Measurements from ENCODE around the gene ALG11. TPM values are rescaled to one million over a fixed set of nuclear protein-coding genes. Genes with fewer than 3 reads are reported as not detected.

Gene ALG11
- 32.8 and 44.6 TPM in 2 replicates for total RNA-seq (ENCODE audit: low replicate concordance)

- peak within 1 kb of the TSS; percentile 97 for H3K4me2 ChIP-seq
- peak within 1 kb of the TSS; percentile 86 for H3K9ac ChIP-seq
- peaks cover 18% of the 10 kb centered on the region for H3K4me1 ChIP-seq
- TF ChIP-seq CTCF (IDR thresholded peaks at IDR 0.05), result no peak
- TF ChIP-seq EZH2 (IDR thresholded peaks at IDR 0.05), result peak; percentile 48
- no peaks in the 10 kb centered on the region for H3K9me3 ChIP-seq (ENCODE audit: low read depth)
- peaks cover 45% of the 10 kb centered on the region for H3K79me2 ChIP-seq (ENCODE audit: low read depth)
- peak within 1 kb of the TSS; percentile 76 for H3K27ac ChIP-seq
- H2AFZ ChIP-seq (replicated peaks), result peak within 1 kb of the TSS; percentile 91
- H3K36me3 ChIP-seq, result no peaks in the 10 kb centered on the region
- Mint-ChIP-seq H3K4me1 (peaks cover 23% of the 10 kb centered on the region), H3K27ac (peak within 1 kb of the TSS; percentile 98), H3K36me3 (peaks cover 21% of the 10 kb centered on the region), H3K9me3 (peaks cover 6% of the 10 kb centered on the region), H3K27me3 (ENCODE audit: insufficient read depth, low read depth) (peaks cover 6% of the 10 kb centered on the region), H3K4me3 (peak within 1 kb of the TSS; percentile 99)
- peaks cover 3% of the 10 kb centered on the region for H4K20me1 ChIP-seq (ENCODE audit: low read depth)
- peak within 1 kb of the TSS; percentile 92 for H3K4me3 ChIP-seq
- no peaks in the 10 kb centered on the region for H3F3A ChIP-seq (ENCODE audit: low read depth)
- DNase-seq (ENCODE audit: low spot score), result peak; percentile 99
- H3K27me3 ChIP-seq, result peaks cover 20% of the 10 kb centered on the region
Observed at GRCh38 chr13:52011632-52012511, at the start of gene ALG11. Gene ALG11 (plus strand): TSS chr13:52012398. CDS start chr13:52012419, 21 bp downstream.

- Mint-ChIP-seq H3K27ac (no peak overlapping the region), H3K27me3 (ENCODE audit: insufficient read depth, low read depth) (no peaks in the 10 kb centered on the region), H3K4me1 (no peaks in the 10 kb centered on the region), H3K4me3 (no peak overlapping the region), H3K36me3 (peaks cover 1% of the 10 kb centered on the region), H3K9me3 (no peaks in the 10 kb centered on the region)
- no peak overlapping the region for H2AFZ ChIP-seq (replicated peaks)
- no peak overlapping the region for H3K4me3 ChIP-seq
- no peaks in the 10 kb centered on the region for H3K36me3 ChIP-seq
- H3K9me3 ChIP-seq (ENCODE audit: low read depth), result no peaks in the 10 kb centered on the region
- H3F3A ChIP-seq (ENCODE audit: low read depth), result no peaks in the 10 kb centered on the region
- no peaks in the 10 kb centered on the region for H3K27me3 ChIP-seq
- no peaks in the 10 kb centered on the region for H4K20me1 ChIP-seq (ENCODE audit: low read depth)
- no peak overlapping the region for H3K4me2 ChIP-seq
- TF ChIP-seq EZH2 (IDR thresholded peaks at IDR 0.05), result no peak
- TF ChIP-seq CTCF (IDR thresholded peaks at IDR 0.05), result no peak
- TF ChIP-seq EZH2phosphoT487 (IDR thresholded peaks at IDR 0.05), result no peak
- no peak for DNase-seq (ENCODE audit: low spot score)
- H3K4me1 ChIP-seq, result no peaks in the 10 kb centered on the region
- no peaks in the 10 kb centered on the region for H3K79me2 ChIP-seq (ENCODE audit: low read depth)
- H3K9ac ChIP-seq, result no peak overlapping the region
- H3K27ac ChIP-seq, result no peak overlapping the region
Observed at GRCh38 chr13:51966186-51966585, 46.0 kb upstream of the ALG11 start.

GRCh38 chr13:51967482-51968446 lies 44.4 kb upstream of the ALG11 start:
- Histone ChIP-seq H3K9ac (no peak overlapping the region), H3K4me2 (no peak overlapping the region), H3K4me3 (no peak overlapping the region), H3K79me2 (ENCODE audit: low read depth) (no peaks in the 10 kb centered on the region), H3K27me3 (no peaks in the 10 kb centered on the region), H3K27ac (no peak overlapping the region), H3K4me1 (no peaks in the 10 kb centered on the region), H3K9me3 (ENCODE audit: low read depth) (no peaks in the 10 kb centered on the region), H4K20me1 (ENCODE audit: low read depth) (no peaks in the 10 kb centered on the region), H3F3A (ENCODE audit: low read depth) (no peaks in the 10 kb centered on the region), H2AFZ (replicated peaks) (no peak overlapping the region), H3K36me3 (no peaks in the 10 kb centered on the region)
- Mint-ChIP-seq H3K36me3 (peaks cover 1% of the 10 kb centered on the region), H3K4me3 (no peak overlapping the region), H3K4me1 (peaks cover 2% of the 10 kb centered on the region), H3K27me3 (ENCODE audit: insufficient read depth, low read depth) (no peaks in the 10 kb centered on the region), H3K9me3 (no peaks in the 10 kb centered on the region), H3K27ac (no peak overlapping the region)
- no peak for TF ChIP-seq CTCF (IDR thresholded peaks at IDR 0.05)
- no peak for TF ChIP-seq EZH2 (IDR thresholded peaks at IDR 0.05)
- no peak for TF ChIP-seq EZH2phosphoT487 (IDR thresholded peaks at IDR 0.05)
- DNase-seq (ENCODE audit: low spot score), result no peak
